ENCODE measurements around the gene PTPRN2. TPM values are rescaled to one million over a fixed set of nuclear protein-coding genes. Genes with fewer than 3 reads are reported as not detected.

The PTPRN2 gene
- total and polyA plus RNA-seq, 2 of the 13 experiments (the other 11 are each of a cell fraction or from before 2014, with no cell fraction given): 2.5 to 24.2 TPM

DNA sequence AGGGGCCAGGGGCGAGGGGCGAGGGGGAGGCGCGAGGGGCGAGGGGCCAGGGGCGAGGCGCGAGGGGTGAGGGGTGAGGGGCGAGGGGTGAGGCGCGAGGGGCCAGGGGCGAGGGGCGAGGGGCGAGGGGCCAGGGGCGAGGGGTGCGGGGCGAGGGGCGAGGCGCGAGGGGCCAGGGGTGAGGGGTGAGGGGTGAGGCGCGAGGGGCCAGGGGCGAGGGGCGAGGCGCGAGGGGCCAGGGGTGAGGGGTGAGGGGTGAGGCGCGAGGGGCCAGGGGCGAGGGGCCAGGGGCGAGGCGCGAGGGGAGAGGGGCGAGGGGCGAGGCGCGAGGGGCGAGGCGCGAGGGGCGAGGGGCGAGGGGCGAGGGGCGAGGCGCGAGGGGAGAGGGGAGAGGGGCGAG, 192.3 kb downstream of the PTPRN2 start:
- FAIRE-seq (no peak), DNase-seq (ENCODE audit: low spot score) (no peak), ATAC-seq (no peak)
- intact Hi-C loops (cut with micrococcal nuclease; ENCODE audit: unreplicated experiment) (loop anchor here (1.0 kb wide), 1 partner anchor 13 kb away; no protein-coding TSS in a partner anchor), in situ Hi-C loops (cut with HindIII; ENCODE audit: extremely low pct_ligation_motif_present, low pct_unique_long_range_greater_than_20kb) (no loop called here)
- no TSS peak for BruUV-seq (replicated peaks)
- H3K4me1 ChIP-seq (ENCODE audit: insufficient read depth, low read length): peaks cover 31% of the 10 kb centered on the region
- H4K20me1 ChIP-seq (ENCODE audit: insufficient read depth, low read length): peaks cover 77% of the 10 kb centered on the region
- H3K4me3 ChIP-seq (replicated peaks in 1 of 3; ENCODE audit: insufficient read depth in 1 of 3, low read depth in 2 of 3, low read length in 3 of 3): no peak overlapping the region
- ChIA-PET CTCF (ENCODE audit: low intra/inter-chr PET ratio, low total read pairs) (no interaction called here), POLR2A (no interaction called here)
- H3K9me3 ChIP-seq (ENCODE audit: low read length): peaks cover 9% of the 10 kb centered on the region; the same call in 1 of the 2 replicates
- no peak overlapping the region for H3K27ac ChIP-seq (ENCODE audit: extremely low read length, insufficient read depth, low read length)
- WGBS (ENCODE audit: low lambda C conversion rate): 85% methylated on average over 46 of the region's 46 CpGs
- TF ChIP-seq STAT5B (CRISPR knock-in tag; IDR thresholded peaks at IDR 0.05): no peak
- TF ChIP-seq AHR (CRISPR knock-in tag; IDR thresholded peaks at IDR 0.05): no peak
- no peak for TF ChIP-seq SOX5 (CRISPR knock-in tag; IDR thresholded peaks at IDR 0.05; ENCODE audit: borderline replicate concordance)
- TF ChIP-seq ZNF781 (CRISPR knock-in tag; IDR thresholded peaks at IDR 0.05; ENCODE audit: borderline replicate concordance, not compliant biosample characterization): no peak
- TF ChIP-seq ZBTB44 (CRISPR knock-in tag; IDR thresholded peaks at IDR 0.05): no peak
- TF ChIP-seq THYN1 (CRISPR knock-in tag; IDR thresholded peaks at IDR 0.05; ENCODE audit: borderline replicate concordance, low read depth): no peak
- TF ChIP-seq POGK (CRISPR knock-in tag; conservative IDR thresholded peaks at IDR 0.05): no peak
- no peak for TF ChIP-seq TBL1XR1 (IDR thresholded peaks at IDR 0.05; ENCODE audit: borderline replicate concordance, low read length, partially characterized antibody)
- TF ChIP-seq ZNF263 (CRISPR knock-in tag; IDR thresholded peaks at IDR 0.05): no peak
- H2AFZ ChIP-seq (ENCODE audit: low read length): no peak overlapping the region
- no peaks in the 10 kb centered on the region for H3K79me2 ChIP-seq (ENCODE audit: insufficient read depth, low read length)
- no peak overlapping the region for H3K9ac ChIP-seq (ENCODE audit: insufficient read depth, low read depth, low read length)
- H3K4me2 ChIP-seq (ENCODE audit: low read depth, low read length): no peak overlapping the region
- H3K36me3 ChIP-seq (replicated peaks in 1 of 2; ENCODE audit: control insufficient read depth in 1 of 2, insufficient read depth in 2 of 2, low read length in 2 of 2): no peaks in the 10 kb centered on the region; a peak in 1 of 5 replicates
- no peaks in the 10 kb centered on the region for H3K27me3 ChIP-seq (ENCODE audit: control insufficient read depth in 1 of 2, insufficient read depth in 2 of 2, low read length in 2 of 2)
